Muscle layer of duodenum (tissue), 2 donors: ENCODE results near the gene TMOD2.

Source experiments
- H3K27ac ChIP-seq: one replicate; pipeline ENCODE4 v1.7.0; 2013; ENCODE audit warnings: mild to moderate bottlenecking, low read length
- H3K27me3 ChIP-seq: one replicate; pipeline ENCODE4 v1.7.0; 2013; ENCODE audit warnings: low read depth, mild to moderate bottlenecking, control low read depth, low read length
- H3K36me3 ChIP-seq, 2 donors: one replicate each; pipeline ENCODE4 v1.7.0; 2013; ENCODE audit warnings: low read length in 2 of 2, control low read depth in 1 of 2, mild to moderate bottlenecking in 1 of 2; ENCODE audit not compliant: insufficient read depth in 2 of 2, control insufficient read depth in 1 of 2
- H3K4me1 ChIP-seq, 2 donors: one replicate each; pipeline ENCODE4 v1.7.0; 2013; ENCODE audit warnings: low read length in 2 of 2, mild to moderate bottlenecking in 2 of 2, control low read depth in 1 of 2, moderate library complexity in 1 of 2; ENCODE audit not compliant: insufficient read depth in 2 of 2, control insufficient read depth in 1 of 2
- H3K4me3 ChIP-seq, 2 donors: one replicate each; pipeline ENCODE4 v1.7.0; 2013; ENCODE audit warnings: low read length in 2 of 2, low read depth in 1 of 2, mild to moderate bottlenecking in 1 of 2
- H3K9me3 ChIP-seq, 2 donors: one replicate each; pipeline ENCODE4 v1.7.0; 2013; ENCODE audit warnings: low read length in 2 of 2, control low read depth in 1 of 2, mild to moderate bottlenecking in 1 of 2; ENCODE audit not compliant: control insufficient read depth in 1 of 2
- donor health status: healthy.

TMOD2 gene

GRCh38 chr15:51721199-51721960, 30.0 kb upstream of the TMOD2 start:
- no peaks in the 10 kb centered on the region for H3K9me3 ChIP-seq
- H3K4me3 ChIP-seq, result no peak overlapping the region
- H3K27ac ChIP-seq, result no peak overlapping the region
- no peaks in the 10 kb centered on the region for H3K27me3 ChIP-seq
- peaks cover 7% of the 10 kb centered on the region in 2 donors for H3K36me3 ChIP-seq
- peaks cover under 1 to 25% of the 10 kb centered on the region in 2 donors for H3K4me1 ChIP-seq

DNA sequence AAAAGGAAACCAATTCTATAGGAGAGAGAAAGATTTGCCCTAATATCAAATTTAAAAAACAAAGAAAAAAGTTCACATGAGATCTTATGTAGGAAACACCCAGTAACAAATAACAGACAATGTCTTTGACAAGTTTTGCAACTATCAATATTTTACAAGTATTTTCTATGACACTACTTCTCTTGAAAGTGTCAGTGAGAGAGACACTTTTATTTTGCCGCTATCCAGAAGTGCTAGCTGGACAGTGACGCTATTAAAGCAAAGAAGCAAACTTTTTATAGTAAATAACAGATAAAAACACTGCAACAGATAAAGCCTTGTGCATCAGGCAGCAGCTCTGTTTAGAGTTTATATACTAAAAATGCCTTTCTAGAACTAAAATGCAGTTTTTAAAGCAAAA, 27.2 kb upstream of the TMOD2 start:
- Histone ChIP-seq H3K27ac (no peak overlapping the region), H3K4me1 (peaks cover 15 to 38% of the 10 kb centered on the region in 2 donors), H3K9me3 (no peaks in the 10 kb centered on the region), H3K36me3 (peaks cover 7% of the 10 kb centered on the region in 2 donors), H3K27me3 (no peaks in the 10 kb centered on the region), H3K4me3 (no peak overlapping the region)

DNA sequence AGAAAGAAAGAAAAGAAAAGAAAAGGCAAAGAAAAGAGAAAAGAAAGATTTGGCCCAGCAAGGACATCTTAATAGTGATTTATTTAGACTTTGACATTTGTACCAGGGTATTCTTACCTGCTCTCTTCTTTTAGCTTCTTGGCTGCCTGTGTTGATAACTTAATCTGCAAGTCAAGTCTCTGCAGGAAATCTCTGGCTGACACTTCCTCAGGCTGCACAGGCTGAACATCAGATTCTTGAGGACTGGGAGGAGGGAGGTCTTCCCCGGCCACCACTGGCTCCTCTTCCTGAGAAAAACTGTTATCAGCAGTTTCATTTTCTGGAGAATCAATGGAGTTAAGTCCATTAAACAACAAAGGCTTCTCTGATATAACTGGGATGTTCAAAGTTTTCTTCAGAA, 26.7 kb upstream of the TMOD2 start:
- Histone ChIP-seq H3K36me3 (peaks cover 7% of the 10 kb centered on the region in 2 donors), H3K4me1 (peaks cover 15 to 38% of the 10 kb centered on the region in 2 donors), H3K27me3 (no peaks in the 10 kb centered on the region), H3K9me3 (no peaks in the 10 kb centered on the region), H3K27ac (no peak overlapping the region), H3K4me3 (no peak overlapping the region)

GRCh38 chr15:51726302-51727073, 24.9 kb upstream of the TMOD2 start:
- no peaks in the 10 kb centered on the region for H3K27me3 ChIP-seq
- H3K36me3 ChIP-seq, result peaks cover 0 to 5% of the 10 kb centered on the region in 2 donors
- H3K27ac ChIP-seq, result peak overlapping the region; percentile 46
- no peak overlapping the region for H3K4me3 ChIP-seq
- no peaks in the 10 kb centered on the region for H3K9me3 ChIP-seq
- peaks cover 24 to 40% of the 10 kb centered on the region in 2 donors for H3K4me1 ChIP-seq

DNA sequence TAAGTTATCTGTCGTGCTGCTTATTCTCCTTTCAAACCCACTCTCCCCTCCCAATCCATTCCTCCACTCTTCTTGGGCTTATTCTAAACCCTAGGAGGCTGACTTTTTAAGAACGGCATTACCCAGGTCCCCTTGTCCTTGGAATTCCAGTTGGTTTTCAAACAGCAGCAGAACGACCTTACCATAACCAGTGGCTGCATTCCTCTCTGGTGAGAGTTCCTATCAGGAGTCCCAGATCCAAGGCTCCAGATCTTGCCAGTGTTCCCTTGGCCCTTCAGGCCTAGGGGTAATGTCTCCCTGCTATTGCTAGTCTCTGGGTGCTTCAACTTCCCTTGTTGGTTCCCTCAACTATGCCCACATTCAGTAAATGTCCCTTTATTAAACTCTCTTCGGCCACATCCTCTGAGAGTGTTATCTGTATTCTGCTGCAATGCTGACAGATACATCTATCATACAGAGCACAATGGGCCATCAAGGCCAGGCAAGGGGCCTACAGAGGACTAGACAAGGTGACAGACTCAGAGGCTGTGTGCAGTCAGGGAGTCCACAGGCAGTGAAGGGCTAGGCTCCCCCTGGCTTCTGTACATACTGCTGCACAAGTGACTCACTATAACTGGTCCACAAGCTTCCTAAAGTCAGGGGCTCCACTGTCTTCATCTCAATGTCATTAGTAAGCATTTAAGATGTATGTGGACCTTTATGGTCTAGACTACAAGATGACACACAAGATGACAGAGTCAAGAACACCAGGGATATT, 24.1 kb upstream of the TMOD2 start:
- Histone ChIP-seq H3K27ac (peak overlapping the region; percentile 4), H3K36me3 (no peaks in the 10 kb centered on the region), H3K4me1 (peaks cover 30 to 45% of the 10 kb centered on the region in 2 donors), H3K4me3 (no peak overlapping the region), H3K9me3 (no peaks in the 10 kb centered on the region), H3K27me3 (no peaks in the 10 kb centered on the region)

GRCh38 chr15:51731549-51732267, 19.7 kb upstream of the TMOD2 start:
- Histone ChIP-seq H3K27me3 (no peaks in the 10 kb centered on the region), H3K27ac (peak overlapping the region; percentile 93), H3K4me1 (peaks cover 36 to 39% of the 10 kb centered on the region in 2 donors), H3K36me3 (no peaks in the 10 kb centered on the region), H3K9me3 (no peaks in the 10 kb centered on the region), H3K4me3 (peak overlapping the region; percentile 24 to 56)

DNA sequence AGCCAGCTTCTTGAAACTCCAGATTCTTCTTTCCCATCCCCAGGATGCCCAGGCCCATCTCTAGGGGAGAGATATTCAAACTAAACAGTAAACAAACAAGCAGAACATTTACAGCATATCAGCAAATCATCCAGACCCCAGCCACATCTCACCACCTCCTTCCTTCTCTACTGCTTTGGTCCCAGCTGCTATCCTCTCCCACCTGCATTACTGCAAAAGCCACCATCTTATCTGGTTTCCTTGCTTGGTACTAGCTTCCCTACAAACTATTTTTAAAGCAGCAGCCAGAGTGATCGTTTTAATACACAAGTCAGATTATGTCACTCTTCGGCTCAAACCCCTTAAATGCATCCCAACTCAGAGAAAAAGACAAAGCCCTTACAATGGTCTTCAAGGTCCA, 18.8 kb upstream of the TMOD2 start:
- Histone ChIP-seq H3K4me3 (peak overlapping the region in 1 of 2 donors; percentile 24), H3K9me3 (no peaks in the 10 kb centered on the region), H3K27me3 (no peaks in the 10 kb centered on the region), H3K4me1 (peaks cover 26 to 30% of the 10 kb centered on the region in 2 donors), H3K36me3 (no peaks in the 10 kb centered on the region), H3K27ac (peak overlapping the region; percentile 93)

- no peaks in the 10 kb centered on the region for H3K9me3 ChIP-seq
- peak overlapping the region; percentile 78 to 86 for H3K4me3 ChIP-seq
- H3K27me3 ChIP-seq, result no peaks in the 10 kb centered on the region
- H3K36me3 ChIP-seq, result no peaks in the 10 kb centered on the region
- H3K4me1 ChIP-seq, result peaks cover 30 to 31% of the 10 kb centered on the region in 2 donors
- H3K27ac ChIP-seq, result peak overlapping the region; percentile 70
These were observed 16.0 kb upstream of the TMOD2 start for GRCh38 chr15:51735228-51736010.

GRCh38 chr15:51736069-51736468, 15.3 kb upstream of the TMOD2 start:
- Histone ChIP-seq H3K27me3 (no peaks in the 10 kb centered on the region), H3K36me3 (no peaks in the 10 kb centered on the region), H3K27ac (peak overlapping the region; percentile 70), H3K4me3 (peak overlapping the region; percentile 78 to 86), H3K4me1 (peaks cover 25 to 28% of the 10 kb centered on the region in 2 donors), H3K9me3 (no peaks in the 10 kb centered on the region)
